Breast epithelium (tissue), 3 donors: ENCODE results near the gene HLA-F.

Experiments used
- POLR2A ChIP-seq: fragments of 450-650 bp; IDR thresholded peaks from one replicate; pipeline ENCODE4 v1.6.1; 2016; ENCODE audit warnings: antibody characterized with exemption, mild to moderate bottlenecking, moderate library complexity
- POLR2AphosphoS5 ChIP-seq, 3 donors: sonication (generic); formaldehyde crosslinking; IDR thresholded peaks; one replicate each; pipeline ENCODE4 v1.6.1; 2017; ENCODE audit warnings: antibody characterized with exemption in 3 of 3
- TF ChIP-seq, protein P1 (sequence below), 3 donors: fragments of 450-650 bp; IDR thresholded peaks; one replicate each; pipeline ENCODE4 v1.5.1; 2016 to 2017; ENCODE audit warnings: antibody characterized with exemption in 3 of 3, mild to moderate bottlenecking in 3 of 3, moderate library complexity in 3 of 3

DNA sequence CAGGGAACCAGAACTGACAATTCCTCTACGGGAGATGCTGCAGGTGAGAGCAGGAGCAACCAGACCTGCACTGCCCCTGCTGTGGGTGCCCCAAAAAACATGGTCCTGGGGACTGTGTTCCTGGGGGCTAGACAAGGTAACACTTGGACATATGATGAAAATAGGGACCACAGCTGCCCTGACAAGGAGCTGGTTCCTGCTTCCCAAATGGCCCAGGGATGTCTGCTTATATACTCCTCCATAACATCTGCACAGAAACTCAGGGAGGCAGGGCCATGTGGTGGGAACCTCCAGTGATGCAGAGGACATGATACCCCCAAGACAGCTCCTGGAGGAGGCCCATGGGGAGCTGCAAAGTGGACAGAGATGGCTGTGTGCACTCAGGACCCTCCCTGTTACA lies 19.8 kb downstream of the HLA-F start:
- TF ChIP-seq POLR2AphosphoS5 (IDR thresholded peaks at IDR 0.05) (no peak), POLR2A (no peak)
- TF ChIP-seq, protein P1, sequence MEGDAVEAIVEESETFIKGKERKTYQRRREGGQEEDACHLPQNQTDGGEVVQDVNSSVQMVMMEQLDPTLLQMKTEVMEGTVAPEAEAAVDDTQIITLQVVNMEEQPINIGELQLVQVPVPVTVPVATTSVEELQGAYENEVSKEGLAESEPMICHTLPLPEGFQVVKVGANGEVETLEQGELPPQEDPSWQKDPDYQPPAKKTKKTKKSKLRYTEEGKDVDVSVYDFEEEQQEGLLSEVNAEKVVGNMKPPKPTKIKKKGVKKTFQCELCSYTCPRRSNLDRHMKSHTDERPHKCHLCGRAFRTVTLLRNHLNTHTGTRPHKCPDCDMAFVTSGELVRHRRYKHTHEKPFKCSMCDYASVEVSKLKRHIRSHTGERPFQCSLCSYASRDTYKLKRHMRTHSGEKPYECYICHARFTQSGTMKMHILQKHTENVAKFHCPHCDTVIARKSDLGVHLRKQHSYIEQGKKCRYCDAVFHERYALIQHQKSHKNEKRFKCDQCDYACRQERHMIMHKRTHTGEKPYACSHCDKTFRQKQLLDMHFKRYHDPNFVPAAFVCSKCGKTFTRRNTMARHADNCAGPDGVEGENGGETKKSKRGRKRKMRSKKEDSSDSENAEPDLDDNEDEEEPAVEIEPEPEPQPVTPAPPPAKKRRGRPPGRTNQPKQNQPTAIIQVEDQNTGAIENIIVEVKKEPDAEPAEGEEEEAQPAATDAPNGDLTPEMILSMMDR (IDR thresholded peaks at IDR 0.05) = no peak
